Parathyroid adenoma (tissue), 2 donors: ENCODE results near the gene GLRX3.

Experiments
- H2AFZ ChIP-seq: fragments of 300-600 bp; sonication (generic); one replicate; pipeline ENCODE4 v1.7.0; 2017; ENCODE audit warnings: antibody characterized with exemption, mild to moderate bottlenecking
- H3K27ac ChIP-seq: fragments of 300-600 bp; sonication (generic); one replicate; pipeline ENCODE4 v1.7.0; 2017
- H3K27me3 ChIP-seq: fragments of 300-600 bp; sonication (generic); one replicate; pipeline ENCODE4 v1.7.0; 2017; ENCODE audit warnings: low read length; ENCODE audit not compliant: control insufficient read depth, insufficient read depth
- H3K36me3 ChIP-seq: fragments of 300-600 bp; sonication (generic); one replicate; pipeline ENCODE4 v1.7.0; 2017; ENCODE audit warnings: low read length; ENCODE audit not compliant: control insufficient read depth, insufficient read depth
- H3K4me1 ChIP-seq: fragments of 300-600 bp; sonication (generic); one replicate; pipeline ENCODE4 v1.7.0; 2017; ENCODE audit warnings: control low read depth
- H3K4me2 ChIP-seq: fragments of 300-600 bp; sonication (generic); one replicate; pipeline ENCODE4 v1.7.0; 2017; ENCODE audit warnings: low read length
- H3K4me3 ChIP-seq: fragments of 300-600 bp; sonication (generic); one replicate; pipeline ENCODE4 v1.7.0; 2017; ENCODE audit warnings: low read depth, low read length
- H3K79me2 ChIP-seq: fragments of 300-600 bp; sonication (generic); one replicate; pipeline ENCODE4 v1.7.0; 2017; ENCODE audit warnings: control low read depth
- H3K9ac ChIP-seq: fragments of 300-600 bp; sonication (generic); one replicate; pipeline ENCODE4 v1.7.0; 2017; ENCODE audit warnings: mild to moderate bottlenecking
- H3K9me3 ChIP-seq: fragments of 300-600 bp; sonication (generic); one replicate; pipeline ENCODE4 v1.7.0; 2017; ENCODE audit warnings: low read length; ENCODE audit not compliant: control insufficient read depth
- TF ChIP-seq, protein P1 (sequence below): fragments of 300-600 bp; sonication (generic); IDR thresholded peaks from one replicate; pipeline ENCODE4 v1.7.0; 2017; ENCODE audit warnings: antibody characterized with exemption, mild to moderate bottlenecking
- donor health status: primary hyperparathyroidism.

Gene GLRX3

DNA sequence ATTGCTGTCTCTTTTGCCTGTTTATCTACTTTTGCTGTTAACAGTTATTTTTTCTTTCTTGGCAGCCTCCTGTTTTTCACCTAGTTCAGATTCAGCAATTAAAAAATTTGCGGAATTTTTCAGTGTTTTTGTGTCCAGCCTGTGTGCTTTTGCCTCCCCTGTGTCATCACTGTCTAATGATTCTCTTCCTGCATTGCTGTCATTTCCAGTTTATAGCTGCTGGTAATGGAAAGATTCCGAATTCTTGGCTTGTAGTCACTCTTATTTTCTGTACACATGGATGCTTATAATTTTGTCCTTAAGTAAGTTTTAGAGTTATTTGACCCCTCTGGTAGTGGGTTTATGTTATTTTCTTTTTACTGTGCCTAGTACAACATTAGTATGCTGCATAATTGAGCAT, 25.1 kb downstream of the GLRX3 start:
- H3K36me3 ChIP-seq: no peaks in the 10 kb centered on the region
- H3K4me3 ChIP-seq: no peak overlapping the region
- TF ChIP-seq, protein P1, sequence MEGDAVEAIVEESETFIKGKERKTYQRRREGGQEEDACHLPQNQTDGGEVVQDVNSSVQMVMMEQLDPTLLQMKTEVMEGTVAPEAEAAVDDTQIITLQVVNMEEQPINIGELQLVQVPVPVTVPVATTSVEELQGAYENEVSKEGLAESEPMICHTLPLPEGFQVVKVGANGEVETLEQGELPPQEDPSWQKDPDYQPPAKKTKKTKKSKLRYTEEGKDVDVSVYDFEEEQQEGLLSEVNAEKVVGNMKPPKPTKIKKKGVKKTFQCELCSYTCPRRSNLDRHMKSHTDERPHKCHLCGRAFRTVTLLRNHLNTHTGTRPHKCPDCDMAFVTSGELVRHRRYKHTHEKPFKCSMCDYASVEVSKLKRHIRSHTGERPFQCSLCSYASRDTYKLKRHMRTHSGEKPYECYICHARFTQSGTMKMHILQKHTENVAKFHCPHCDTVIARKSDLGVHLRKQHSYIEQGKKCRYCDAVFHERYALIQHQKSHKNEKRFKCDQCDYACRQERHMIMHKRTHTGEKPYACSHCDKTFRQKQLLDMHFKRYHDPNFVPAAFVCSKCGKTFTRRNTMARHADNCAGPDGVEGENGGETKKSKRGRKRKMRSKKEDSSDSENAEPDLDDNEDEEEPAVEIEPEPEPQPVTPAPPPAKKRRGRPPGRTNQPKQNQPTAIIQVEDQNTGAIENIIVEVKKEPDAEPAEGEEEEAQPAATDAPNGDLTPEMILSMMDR: no peak
- H3K27ac ChIP-seq: no peak overlapping the region
- no peaks in the 10 kb centered on the region for H3K9me3 ChIP-seq
- peaks cover 5% of the 10 kb centered on the region for H3K79me2 ChIP-seq
- no peak overlapping the region for H2AFZ ChIP-seq
- peaks cover 6% of the 10 kb centered on the region for H3K4me1 ChIP-seq
- no peak overlapping the region for H3K4me2 ChIP-seq
- no peaks in the 10 kb centered on the region for H3K27me3 ChIP-seq
- H3K9ac ChIP-seq: no peak overlapping the region

DNA sequence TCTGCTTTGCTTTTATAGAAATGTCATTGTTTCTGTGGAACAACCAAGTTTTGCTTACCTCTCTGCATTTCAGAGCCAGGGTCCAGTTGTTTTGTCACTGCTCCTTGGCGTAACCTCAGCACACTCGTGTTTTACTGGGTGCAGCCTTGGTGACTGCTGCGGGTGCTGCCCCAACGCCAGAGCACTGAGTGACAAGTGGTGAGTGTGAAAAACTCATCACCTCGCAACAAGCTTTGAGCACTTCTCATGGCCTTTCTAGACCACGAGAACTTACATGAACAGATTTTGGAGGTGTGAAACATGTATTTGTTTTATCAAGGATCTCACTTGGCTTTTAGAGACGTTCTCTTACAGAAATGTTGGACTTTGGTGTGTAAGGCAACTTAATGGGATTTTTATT, 31.0 kb downstream of the GLRX3 start:
- H3K9ac ChIP-seq: no peak overlapping the region
- H3K9me3 ChIP-seq: no peaks in the 10 kb centered on the region
- no peak overlapping the region for H3K4me3 ChIP-seq
- no peak overlapping the region for H2AFZ ChIP-seq
- H3K27me3 ChIP-seq: no peaks in the 10 kb centered on the region
- H3K79me2 ChIP-seq: no peaks in the 10 kb centered on the region
- TF ChIP-seq, protein P1: no peak
- H3K27ac ChIP-seq: no peak overlapping the region
- no peaks in the 10 kb centered on the region for H3K4me1 ChIP-seq
- no peaks in the 10 kb centered on the region for H3K36me3 ChIP-seq
- H3K4me2 ChIP-seq: no peak overlapping the region

DNA sequence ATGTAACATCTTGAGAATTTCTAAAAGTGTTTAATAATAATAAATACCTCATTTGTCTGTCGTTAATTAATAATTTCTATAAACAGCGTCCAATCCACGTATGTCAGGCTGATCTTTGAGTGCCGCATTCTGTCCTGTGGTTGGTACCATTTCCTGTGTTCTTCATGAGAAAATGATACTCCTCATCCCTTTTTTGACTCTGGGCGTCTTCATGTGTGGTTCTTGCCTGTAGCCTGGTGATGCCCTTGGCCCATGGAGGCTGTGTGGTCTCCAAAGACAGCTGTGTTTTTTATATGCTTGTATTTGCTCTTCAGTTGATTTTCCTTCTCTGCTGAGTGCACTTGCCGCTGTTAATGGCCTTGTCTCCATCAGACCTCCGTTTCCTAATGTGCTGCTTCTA, 31.5 kb downstream of the GLRX3 start:
- H3K27ac ChIP-seq: no peak overlapping the region
- no peaks in the 10 kb centered on the region for H3K27me3 ChIP-seq
- no peak overlapping the region for H2AFZ ChIP-seq
- no peak overlapping the region for H3K9ac ChIP-seq
- H3K4me1 ChIP-seq: no peaks in the 10 kb centered on the region
- TF ChIP-seq, protein P1: no peak
- H3K4me2 ChIP-seq: no peak overlapping the region
- H3K4me3 ChIP-seq: no peak overlapping the region
- no peaks in the 10 kb centered on the region for H3K9me3 ChIP-seq
- H3K36me3 ChIP-seq: no peaks in the 10 kb centered on the region
- H3K79me2 ChIP-seq: no peaks in the 10 kb centered on the region

DNA sequence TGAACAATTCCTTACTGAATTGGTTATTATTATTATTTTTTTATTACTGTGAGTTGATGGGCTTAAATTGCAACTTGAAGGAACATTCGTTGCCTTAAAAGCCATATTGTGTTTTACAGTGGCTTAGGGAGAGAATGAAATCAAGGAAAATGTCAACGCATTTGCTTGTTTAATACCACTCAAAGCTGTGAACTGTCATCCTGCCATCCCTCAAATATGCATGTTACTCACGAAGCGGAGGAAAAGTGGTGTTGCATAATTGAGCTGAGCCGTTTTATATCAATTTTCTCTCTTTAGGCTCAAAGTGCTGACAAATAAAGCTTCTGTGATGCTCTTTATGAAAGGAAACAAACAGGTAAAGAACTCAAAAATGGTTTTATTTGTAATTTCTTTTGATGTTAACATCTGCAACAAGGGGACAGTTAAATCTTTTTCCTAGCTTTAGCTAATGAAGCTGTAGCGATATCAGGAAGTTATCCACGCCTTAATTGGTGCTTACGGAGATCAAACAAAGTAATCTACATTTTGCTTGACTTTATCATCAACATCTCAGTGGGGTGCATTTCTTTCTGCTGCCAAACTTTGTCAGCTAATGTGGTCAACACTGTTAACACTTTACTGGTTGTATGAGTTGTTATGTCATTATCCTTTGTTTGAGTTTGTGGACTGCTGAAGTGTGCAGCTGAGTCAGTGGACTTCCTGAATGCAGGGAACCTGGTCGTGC, 33.1 kb downstream of the GLRX3 start:
- Histone ChIP-seq H3K9me3 (no peaks in the 10 kb centered on the region), H3K4me2 (no peak overlapping the region), H3K9ac (no peak overlapping the region), H3K36me3 (no peaks in the 10 kb centered on the region), H3K27ac (no peak overlapping the region), H2AFZ (no peak overlapping the region), H3K79me2 (no peaks in the 10 kb centered on the region), H3K27me3 (no peaks in the 10 kb centered on the region), H3K4me1 (no peaks in the 10 kb centered on the region), H3K4me3 (no peak overlapping the region)
- TF ChIP-seq, protein P1: no peak

DNA sequence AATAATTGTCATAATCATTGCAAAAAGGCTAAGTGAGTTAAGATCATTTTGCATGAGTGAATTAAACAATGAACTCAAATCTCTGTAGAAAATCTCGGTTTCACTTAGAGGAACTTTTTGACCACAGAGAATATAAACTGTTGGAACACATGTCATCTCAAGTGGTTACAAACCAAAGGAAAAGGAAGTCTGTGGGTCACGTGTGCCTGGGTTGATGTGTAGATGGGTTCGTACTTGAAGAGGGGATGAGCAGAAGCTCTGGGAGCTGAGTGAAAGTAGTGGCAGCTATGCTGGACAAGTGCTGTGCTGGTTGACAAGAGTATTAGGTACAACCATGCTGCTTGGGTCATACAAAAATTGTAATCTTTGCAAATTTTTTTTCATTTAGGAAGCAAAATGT, 35.0 kb downstream of the GLRX3 start:
- Histone ChIP-seq H2AFZ (no peak overlapping the region), H3K79me2 (no peaks in the 10 kb centered on the region), H3K4me1 (no peaks in the 10 kb centered on the region), H3K9me3 (no peaks in the 10 kb centered on the region), H3K36me3 (no peaks in the 10 kb centered on the region), H3K9ac (no peak overlapping the region), H3K27ac (no peak overlapping the region), H3K4me2 (no peak overlapping the region), H3K4me3 (no peak overlapping the region), H3K27me3 (no peaks in the 10 kb centered on the region)
- TF ChIP-seq, protein P1: no peak
